Prostate gland (tissue), 2 donors: ENCODE measurements around the gene DNAH6. TPM values are rescaled to one million over a fixed set of nuclear protein-coding genes. Genes with fewer than 3 reads are reported as not detected.

ENCODE experiments used
- DNase-seq: peaks from one replicate; pipeline ENCODE4 v3.0.0-alpha.2; 2019; ENCODE audit warnings: low spot score
- H3K27ac ChIP-seq, 2 donors: fragments of 200-600 bp; sonication (generic); 2 replicates each; pipeline ENCODE4 v1.5.1; 2017 to 2019
- H3K27me3 ChIP-seq: fragments of 200-600 bp; sonication (generic); replicated peaks from 2 replicates; pipeline ENCODE4 v1.5.1; 2019; ENCODE audit not compliant: insufficient read depth
- H3K36me3 ChIP-seq, 2 donors: fragments of 200-600 bp; sonication (generic); 1 replicate in 1 of 2; 2 replicates in 1 of 2; pipeline versions ENCODE4 v1.5.1 to v1.8.1; 2017 to 2019
- H3K4me1 ChIP-seq: fragments of 200-600 bp; sonication (generic); replicated peaks from 2 replicates; pipeline ENCODE4 v1.5.1; 2019
- H3K4me3 ChIP-seq, 2 donors: fragments of 200-600 bp; sonication (generic); 2 replicates each; pipeline ENCODE4 v1.5.1; 2017 to 2019
- H3K9me3 ChIP-seq: fragments of 200-600 bp; sonication (generic); 2 replicates; pipeline ENCODE4 v1.5.1; 2017
- CTCF ChIP-seq, 4 experiments: fragments of 200-600 bp in 2 of 4; fragments of 450-650 bp in 2 of 4; sonication (generic) in 2 of 4; IDR thresholded peaks; 1 replicate in 3 of 4; 2 replicates in 1 of 4; pipeline ENCODE4 v1.5.1; 2016 to 2019; ENCODE audit warnings: antibody characterized with exemption in 4 of 4, mild to moderate bottlenecking in 2 of 4, moderate library complexity in 2 of 4
- POLR2A ChIP-seq: fragments of 450-650 bp; IDR thresholded peaks from one replicate; pipeline ENCODE4 v1.6.1; 2016; ENCODE audit warnings: antibody characterized with exemption, mild to moderate bottlenecking
- POLR2AphosphoS5 ChIP-seq: sonication (generic); formaldehyde crosslinking; IDR thresholded peaks from one replicate; pipeline ENCODE4 v1.6.1; 2017; ENCODE audit warnings: antibody characterized with exemption
- WGBS: methylation state at CpG from one replicate; pipeline ENCODE4 v1.1.5; 2018; 5-methylcytosine and 5-hydroxymethylcytosine counted together
- intact Hi-C: fragments of 100-400 bp; cut with DNase I; formaldehyde crosslinking; loops from one replicate; pipeline ENCODE4 v1.14.2; 2022
- total RNA-seq, 2 donors: library from RNA; depleted of rRNA; stranded (reverse); fragments of >200 nt; gene quantifications; one replicate each; pipeline ENCODE4 v1.1.0, GENCODE V29; 2016

The DNAH6 gene
- total RNA-seq, 2 donors from 2014 or later, result 1.1 to 4.9 TPM

- Histone ChIP-seq H3K9me3 (no peaks in the 10 kb centered on the region), H3K4me1 (no peaks in the 10 kb centered on the region), H3K4me3 (no peak overlapping the region), H3K27ac (no peak overlapping the region), H3K27me3 (no peaks in the 10 kb centered on the region), H3K36me3 (no peaks in the 10 kb centered on the region)
- TF ChIP-seq CTCF (IDR thresholded peaks at IDR 0.05), result no peak
- no peak for TF ChIP-seq POLR2A
- TF ChIP-seq POLR2AphosphoS5, result no peak
- WGBS, result 82% methylated on average over 4 of the region's 4 CpGs
- intact Hi-C loops, result no loop called here
- no peak for DNase-seq
Observed at GRCh38 chr2:84619794-84620371, 103.6 kb downstream of the DNAH6 start.

GRCh38 chr2:84628486-84628885, 112.2 kb downstream of the DNAH6 start:
- Histone ChIP-seq H3K27ac (no peak overlapping the region), H3K9me3 (no peaks in the 10 kb centered on the region), H3K27me3 (no peaks in the 10 kb centered on the region), H3K36me3 (no peaks in the 10 kb centered on the region), H3K4me1 (no peaks in the 10 kb centered on the region), H3K4me3 (no peak overlapping the region)
- WGBS, result 93% methylated on average over 2 of the region's 2 CpGs
- intact Hi-C loops, result no loop called here
- TF ChIP-seq CTCF (IDR thresholded peaks at IDR 0.05) (no peak), POLR2AphosphoS5 (no peak), POLR2A (no peak)
- no peak for DNase-seq

- Histone ChIP-seq H3K27me3 (no peaks in the 10 kb centered on the region), H3K4me1 (no peaks in the 10 kb centered on the region), H3K27ac (no peak overlapping the region), H3K4me3 (no peak overlapping the region), H3K9me3 (no peaks in the 10 kb centered on the region), H3K36me3 (no peaks in the 10 kb centered on the region)
- intact Hi-C loops, result no loop called here
- no peak for DNase-seq
- TF ChIP-seq CTCF (IDR thresholded peaks at IDR 0.05) (no peak), POLR2A (no peak), POLR2AphosphoS5 (no peak)
Observed at GRCh38 chr2:84629550-84629949, 113.3 kb downstream of the DNAH6 start.

GRCh38 chr2:84631047-84631446, 114.7 kb downstream of the DNAH6 start:
- Histone ChIP-seq H3K4me1 (no peaks in the 10 kb centered on the region), H3K27me3 (no peaks in the 10 kb centered on the region), H3K27ac (no peak overlapping the region), H3K36me3 (no peaks in the 10 kb centered on the region), H3K9me3 (no peaks in the 10 kb centered on the region), H3K4me3 (no peak overlapping the region)
- no peak for DNase-seq
- 39% methylated on average over 6 of the region's 6 CpGs for WGBS
- TF ChIP-seq POLR2A (no peak), POLR2AphosphoS5 (no peak), CTCF (IDR thresholded peaks at IDR 0.05) (peak in 3 of 4 experiments; percentile 32 to 57 (median 51))
- intact Hi-C loops, result loop anchor here (5.0 kb wide), 1 partner anchor 134 kb away; no protein-coding TSS in a partner anchor

GRCh38 chr2:84631985-84632384, 115.7 kb downstream of the DNAH6 start:
- Histone ChIP-seq H3K4me1 (no peaks in the 10 kb centered on the region), H3K4me3 (no peak overlapping the region), H3K27ac (no peak overlapping the region), H3K27me3 (no peaks in the 10 kb centered on the region), H3K36me3 (no peaks in the 10 kb centered on the region), H3K9me3 (no peaks in the 10 kb centered on the region)
- DNase-seq, result no peak
- 81% methylated on average over 5 of the region's 5 CpGs for WGBS
- TF ChIP-seq POLR2A (no peak), POLR2AphosphoS5 (no peak), CTCF (IDR thresholded peaks at IDR 0.05) (no peak)
- intact Hi-C loops, result loop anchor here (5.0 kb wide), 1 partner anchor 135 kb away; no protein-coding TSS in a partner anchor
